Ovary (tissue), 3 donors: ENCODE measurements around the gene RPL10A.

ENCODE experiments used
- CTCF ChIP-seq, 3 donors: fragments of 450-650 bp in 2 of 3; fragments of 200-600 bp in 1 of 3; IDR thresholded peaks; one replicate each; pipeline versions ENCODE4 v1.5.1 to v1.8.0; 2016 to 2022; ENCODE audit warnings: antibody characterized with exemption in 3 of 3, mild to moderate bottlenecking in 1 of 3
- EP300 ChIP-seq: sonication (generic); formaldehyde crosslinking; IDR thresholded peaks from one replicate; pipeline ENCODE4 v1.6.1; 2017; ENCODE audit warnings: antibody characterized with exemption
- donor health status: DM: no; HTN: no; CAD: no.

DNA sequence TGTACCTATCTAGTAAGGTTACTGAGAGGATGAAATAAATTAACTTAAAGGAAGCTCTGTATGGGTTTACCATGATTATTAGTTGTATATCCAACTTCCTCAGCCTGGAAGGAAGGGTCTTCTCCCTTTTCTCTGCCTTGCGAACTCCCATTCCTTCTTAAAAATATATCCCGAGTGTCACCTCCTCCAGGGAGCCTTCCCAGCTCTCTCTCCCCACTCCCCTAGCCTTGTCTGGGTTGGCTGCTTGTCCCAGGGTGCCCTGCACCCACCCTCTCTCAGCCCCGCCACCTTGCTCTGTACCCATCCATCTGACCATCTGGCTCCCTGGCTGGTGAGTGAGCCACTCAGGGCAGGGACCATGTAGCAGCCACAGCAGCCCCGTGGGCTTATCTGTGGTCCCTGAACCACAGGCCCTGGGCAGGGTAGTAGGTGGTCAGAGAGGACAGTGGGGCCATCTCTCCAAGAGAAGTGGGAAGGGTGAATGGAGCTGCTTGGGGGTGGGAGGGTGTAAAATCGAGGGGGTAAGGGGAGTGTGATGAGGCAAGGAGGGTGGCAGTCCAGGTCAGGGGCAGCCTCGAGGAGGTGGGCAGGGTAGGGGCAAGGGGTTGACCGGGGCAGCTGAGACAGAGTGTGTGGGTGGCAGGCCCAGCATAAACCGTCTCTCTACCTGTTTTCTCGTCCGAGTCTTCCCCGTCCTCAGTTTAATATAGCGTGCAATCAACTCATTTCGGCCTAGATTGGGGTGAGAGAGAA is 15.9 kb downstream of the RPL10A start:
- TF ChIP-seq CTCF (IDR thresholded peaks at IDR 0.05): no peak
- TF ChIP-seq EP300: no peak
